ENCODE data around the gene GRM3. TPM values are rescaled to one million over a fixed set of nuclear protein-coding genes. Genes with fewer than 3 reads are reported as not detected.

GRM3 gene
- total RNA-seq, 1 donor from 2014 or later = not detected

DNA sequence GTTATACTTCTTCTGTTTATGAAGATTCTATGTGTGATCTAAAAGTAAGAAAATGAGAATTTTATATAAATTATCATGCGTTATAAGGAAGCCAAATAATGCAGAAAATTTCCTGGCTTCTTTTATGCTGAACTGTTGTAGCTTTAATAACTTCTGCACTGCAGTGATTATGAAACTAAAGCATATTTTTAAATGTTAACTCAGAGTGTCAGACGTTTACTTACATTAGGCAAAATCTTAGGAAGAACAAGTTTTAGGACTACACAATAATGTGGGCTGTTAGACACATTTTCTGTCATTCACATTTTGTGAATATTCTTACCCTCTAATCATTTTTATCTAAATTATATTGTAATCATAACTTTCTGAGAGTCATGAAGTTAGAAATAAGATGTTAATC is 22.0 kb downstream of the GRM3 start:
- DNase-seq (ENCODE audit: low read depth) (no peak), FAIRE-seq (no peak)
- TF ChIP-seq EZH2 (IDR thresholded peaks at IDR 0.05; ENCODE audit: insufficient read depth, low read length) = no peak
- TF ChIP-seq, protein P1, sequence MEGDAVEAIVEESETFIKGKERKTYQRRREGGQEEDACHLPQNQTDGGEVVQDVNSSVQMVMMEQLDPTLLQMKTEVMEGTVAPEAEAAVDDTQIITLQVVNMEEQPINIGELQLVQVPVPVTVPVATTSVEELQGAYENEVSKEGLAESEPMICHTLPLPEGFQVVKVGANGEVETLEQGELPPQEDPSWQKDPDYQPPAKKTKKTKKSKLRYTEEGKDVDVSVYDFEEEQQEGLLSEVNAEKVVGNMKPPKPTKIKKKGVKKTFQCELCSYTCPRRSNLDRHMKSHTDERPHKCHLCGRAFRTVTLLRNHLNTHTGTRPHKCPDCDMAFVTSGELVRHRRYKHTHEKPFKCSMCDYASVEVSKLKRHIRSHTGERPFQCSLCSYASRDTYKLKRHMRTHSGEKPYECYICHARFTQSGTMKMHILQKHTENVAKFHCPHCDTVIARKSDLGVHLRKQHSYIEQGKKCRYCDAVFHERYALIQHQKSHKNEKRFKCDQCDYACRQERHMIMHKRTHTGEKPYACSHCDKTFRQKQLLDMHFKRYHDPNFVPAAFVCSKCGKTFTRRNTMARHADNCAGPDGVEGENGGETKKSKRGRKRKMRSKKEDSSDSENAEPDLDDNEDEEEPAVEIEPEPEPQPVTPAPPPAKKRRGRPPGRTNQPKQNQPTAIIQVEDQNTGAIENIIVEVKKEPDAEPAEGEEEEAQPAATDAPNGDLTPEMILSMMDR (IDR thresholded peaks at IDR 0.05; ENCODE audit: insufficient read depth, low read depth, low read length) = no peak
- Histone ChIP-seq H3K4me3 (ENCODE audit: insufficient read depth, low read depth, low read length) (no peak overlapping the region), H2AFZ (ENCODE audit: low read depth, low read length) (no peak overlapping the region), H3K27ac (ENCODE audit: low read depth, low read length) (no peak overlapping the region), H3K9me3 (ENCODE audit: insufficient read depth, low read depth, low read length) (no peaks in the 10 kb centered on the region), H3K36me3 (ENCODE audit: insufficient read depth, low read length) (no peaks in the 10 kb centered on the region), H3K27me3 (ENCODE audit: insufficient read depth, low read length) (no peaks in the 10 kb centered on the region), H3K79me2 (ENCODE audit: insufficient read depth, low read length) (no peaks in the 10 kb centered on the region), H3K9ac (ENCODE audit: low read length) (no peak overlapping the region), H3K4me2 (ENCODE audit: low read length) (no peak overlapping the region), H3K4me1 (ENCODE audit: insufficient read depth, low read length) (no peaks in the 10 kb centered on the region), H4K20me1 (ENCODE audit: insufficient read depth, low read length) (no peaks in the 10 kb centered on the region)
- H3K9me3 Mint-ChIP-seq (ENCODE audit: unreplicated experiment) = no peaks in the 10 kb centered on the region
- no peaks in the 10 kb centered on the region for H3K36me3 Mint-ChIP-seq (ENCODE audit: low read depth, unreplicated experiment)
- no peaks in the 10 kb centered on the region for H3K4me1 Mint-ChIP-seq (ENCODE audit: low read depth, unreplicated experiment)
- no peak overlapping the region for H3K4me3 Mint-ChIP-seq (ENCODE audit: unreplicated experiment)
- no peak overlapping the region for H3K27ac Mint-ChIP-seq (ENCODE audit: unreplicated experiment)
- H3K27me3 Mint-ChIP-seq (ENCODE audit: low read depth, unreplicated experiment) = no peaks in the 10 kb centered on the region

DNA sequence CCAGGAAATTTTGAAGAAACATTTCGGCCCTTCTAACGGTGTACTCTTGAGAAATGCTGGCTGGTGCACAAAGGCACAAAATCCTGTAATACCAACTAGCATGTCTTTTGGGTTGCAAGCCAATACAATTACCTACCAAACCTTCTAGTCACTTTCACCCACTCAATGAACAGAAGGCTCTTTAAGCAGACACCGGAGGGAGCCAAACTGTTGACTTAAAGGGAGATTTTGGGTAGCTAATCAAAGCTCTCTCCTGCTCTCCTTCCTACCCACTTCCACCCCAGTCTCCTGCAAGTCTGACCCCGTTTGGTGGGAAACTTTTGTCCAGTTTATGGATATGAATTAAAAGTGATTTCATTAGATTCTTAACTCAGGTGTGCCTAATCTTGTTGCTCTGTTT is 24.0 kb downstream of the GRM3 start:
- Histone ChIP-seq H3K27me3 (ENCODE audit: insufficient read depth, low read length) (no peaks in the 10 kb centered on the region), H3K27ac (ENCODE audit: low read depth, low read length) (no peak overlapping the region), H3K9me3 (ENCODE audit: insufficient read depth, low read depth, low read length) (no peaks in the 10 kb centered on the region), H3K79me2 (ENCODE audit: insufficient read depth, low read length) (no peaks in the 10 kb centered on the region), H3K4me1 (ENCODE audit: insufficient read depth, low read length) (no peaks in the 10 kb centered on the region), H2AFZ (ENCODE audit: low read depth, low read length) (no peak overlapping the region), H3K4me3 (ENCODE audit: insufficient read depth, low read depth, low read length) (no peak overlapping the region), H4K20me1 (ENCODE audit: insufficient read depth, low read length) (no peaks in the 10 kb centered on the region), H3K36me3 (ENCODE audit: insufficient read depth, low read length) (no peaks in the 10 kb centered on the region), H3K9ac (ENCODE audit: low read length) (no peak overlapping the region), H3K4me2 (ENCODE audit: low read length) (no peak overlapping the region)
- FAIRE-seq (no peak), DNase-seq (ENCODE audit: low read depth) (no peak)
- no peak for TF ChIP-seq EZH2 (IDR thresholded peaks at IDR 0.05; ENCODE audit: insufficient read depth, low read length)
- TF ChIP-seq, protein P1 (IDR thresholded peaks at IDR 0.05; ENCODE audit: insufficient read depth, low read depth, low read length) = no peak
- H3K4me1 Mint-ChIP-seq (ENCODE audit: low read depth, unreplicated experiment) = no peaks in the 10 kb centered on the region
- H3K4me3 Mint-ChIP-seq (ENCODE audit: unreplicated experiment) = no peak overlapping the region
- H3K9me3 Mint-ChIP-seq (ENCODE audit: unreplicated experiment) = no peaks in the 10 kb centered on the region
- no peaks in the 10 kb centered on the region for H3K36me3 Mint-ChIP-seq (ENCODE audit: low read depth, unreplicated experiment)
- no peak overlapping the region for H3K27ac Mint-ChIP-seq (ENCODE audit: unreplicated experiment)
- no peaks in the 10 kb centered on the region for H3K27me3 Mint-ChIP-seq (ENCODE audit: low read depth, unreplicated experiment)

DNA sequence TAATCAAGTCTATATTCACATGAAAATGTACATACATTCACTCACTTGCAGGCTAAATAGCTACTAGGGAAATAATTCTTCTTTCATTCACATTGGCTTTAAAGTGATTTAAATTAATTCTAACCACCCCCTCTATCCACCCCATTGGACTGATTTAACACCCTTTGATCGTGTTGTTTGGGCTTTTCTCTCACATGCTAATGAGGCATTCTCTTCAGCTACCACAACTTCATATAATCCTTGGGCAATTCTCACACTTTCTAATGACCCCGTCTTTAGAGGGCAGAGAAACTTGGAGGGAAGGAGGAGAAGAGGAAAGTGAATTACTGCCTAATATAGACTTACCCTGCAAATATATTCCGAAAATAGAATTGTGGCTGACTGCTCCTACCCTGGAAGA is 24.6 kb downstream of the GRM3 start:
- Mint-ChIP-seq H3K4me3 (ENCODE audit: unreplicated experiment) (no peak overlapping the region), H3K4me1 (ENCODE audit: low read depth, unreplicated experiment) (no peaks in the 10 kb centered on the region), H3K9me3 (ENCODE audit: unreplicated experiment) (no peaks in the 10 kb centered on the region), H3K36me3 (ENCODE audit: low read depth, unreplicated experiment) (no peaks in the 10 kb centered on the region), H3K27me3 (ENCODE audit: low read depth, unreplicated experiment) (no peaks in the 10 kb centered on the region), H3K27ac (ENCODE audit: unreplicated experiment) (no peak overlapping the region)
- Histone ChIP-seq H4K20me1 (ENCODE audit: insufficient read depth, low read length) (no peaks in the 10 kb centered on the region), H3K79me2 (ENCODE audit: insufficient read depth, low read length) (no peaks in the 10 kb centered on the region), H3K9me3 (ENCODE audit: insufficient read depth, low read depth, low read length) (no peaks in the 10 kb centered on the region), H3K27ac (ENCODE audit: low read depth, low read length) (no peak overlapping the region), H2AFZ (ENCODE audit: low read depth, low read length) (no peak overlapping the region), H3K4me2 (ENCODE audit: low read length) (no peak overlapping the region), H3K9ac (ENCODE audit: low read length) (no peak overlapping the region), H3K36me3 (ENCODE audit: insufficient read depth, low read length) (no peaks in the 10 kb centered on the region), H3K4me3 (ENCODE audit: insufficient read depth, low read depth, low read length) (no peak overlapping the region), H3K27me3 (ENCODE audit: insufficient read depth, low read length) (no peaks in the 10 kb centered on the region), H3K4me1 (ENCODE audit: insufficient read depth, low read length) (no peaks in the 10 kb centered on the region)
- no peak for FAIRE-seq
- DNase-seq (ENCODE audit: low read depth) = no peak
- TF ChIP-seq EZH2 (IDR thresholded peaks at IDR 0.05; ENCODE audit: insufficient read depth, low read length) = no peak
- TF ChIP-seq, protein P1 (IDR thresholded peaks at IDR 0.05; ENCODE audit: insufficient read depth, low read depth, low read length) = no peak
